Fibroblast of peridontal ligament (primary cell): ENCODE data around the gene CIART.
"Not testable (repeated sequence)": the region's sequence is repeated elsewhere in the genome, so short reads cannot be mapped to it uniquely, and the experiment has no call there.

Source experiments
- DNase-seq: peaks from one replicate; pipeline ENCODE4 v3.0.0-alpha.2; 2010; ENCODE audit errors: extremely low read depth

Gene CIART, protein sequence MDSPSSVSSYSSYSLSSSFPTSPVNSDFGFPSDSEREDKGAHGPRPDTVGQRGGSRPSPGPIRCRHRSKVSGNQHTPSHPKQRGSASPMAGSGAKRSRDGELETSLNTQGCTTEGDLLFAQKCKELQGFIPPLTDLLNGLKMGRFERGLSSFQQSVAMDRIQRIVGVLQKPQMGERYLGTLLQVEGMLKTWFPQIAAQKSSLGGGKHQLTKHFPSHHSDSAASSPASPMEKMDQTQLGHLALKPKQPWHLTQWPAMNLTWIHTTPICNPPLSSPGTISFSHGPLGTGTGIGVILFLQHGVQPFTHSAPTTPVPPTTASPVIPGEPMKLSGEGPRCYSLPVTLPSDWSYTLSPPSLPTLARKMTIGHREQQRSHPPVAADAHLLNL

DNA sequence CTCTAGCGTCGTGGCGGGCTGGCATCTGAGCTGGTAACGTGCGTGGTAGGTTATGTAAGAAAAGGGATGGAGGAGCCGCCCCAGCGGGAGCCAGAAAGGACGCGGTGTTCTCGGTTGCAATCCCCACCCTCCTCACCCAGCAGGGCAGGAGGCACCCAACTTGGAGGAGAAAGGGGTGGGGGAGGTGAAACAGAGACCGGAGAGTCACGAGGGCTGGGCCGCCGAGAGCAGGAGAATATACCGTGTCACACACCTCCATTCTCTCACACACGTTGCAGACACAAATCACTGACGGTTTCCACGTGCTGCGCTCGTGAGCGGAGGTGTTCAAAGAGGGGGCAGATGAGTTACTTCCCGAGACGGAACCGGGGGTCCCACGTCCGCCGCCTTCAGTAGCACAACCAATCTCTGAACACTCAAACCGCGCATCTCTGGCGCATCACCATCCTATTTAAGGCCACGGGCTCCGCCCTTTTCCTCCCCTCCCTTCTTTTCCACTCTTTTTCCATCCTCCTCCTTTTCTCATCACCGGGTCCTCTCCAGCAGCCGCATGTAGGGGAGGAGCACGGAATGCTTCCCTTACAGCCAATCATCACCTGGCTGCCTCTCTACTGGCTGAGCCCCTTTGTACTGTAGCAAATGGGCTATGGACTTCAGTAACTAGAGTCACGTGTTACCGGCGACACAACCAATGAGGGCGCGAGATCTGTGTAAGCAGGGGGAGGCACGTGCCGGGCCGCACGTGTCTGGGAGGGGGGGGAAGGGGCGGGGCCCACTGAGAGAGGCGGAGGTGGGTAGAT, at the start of gene CIART:
Gene CIART, plus strand, starts transcription at position 797 of the 800 bp plus-strand sequence. CDS start 714 bp downstream, outside the sequence.
- peak; percentile 100 for DNase-seq

DNA sequence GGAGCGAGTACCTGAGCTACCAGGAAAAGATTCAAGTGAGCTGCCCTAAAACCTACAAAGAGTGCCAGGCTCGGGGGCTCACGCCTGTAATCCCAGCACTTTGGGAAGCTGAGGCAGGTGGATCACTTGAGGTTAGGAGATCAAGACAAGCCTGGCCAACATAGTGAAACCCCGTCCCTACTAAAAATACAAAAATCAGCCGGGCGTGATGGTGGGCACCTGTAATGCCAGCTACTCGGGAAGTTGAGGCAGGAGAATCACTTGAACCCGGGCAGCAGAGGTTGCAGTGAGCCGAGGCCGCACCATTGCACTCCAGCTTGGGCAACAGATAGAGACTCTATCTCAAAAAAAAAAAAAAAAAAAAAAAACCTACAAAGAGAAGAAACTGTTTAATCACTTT, 49.4 kb upstream of the CIART start:
- DNase-seq = not testable (repeated sequence)

DNA sequence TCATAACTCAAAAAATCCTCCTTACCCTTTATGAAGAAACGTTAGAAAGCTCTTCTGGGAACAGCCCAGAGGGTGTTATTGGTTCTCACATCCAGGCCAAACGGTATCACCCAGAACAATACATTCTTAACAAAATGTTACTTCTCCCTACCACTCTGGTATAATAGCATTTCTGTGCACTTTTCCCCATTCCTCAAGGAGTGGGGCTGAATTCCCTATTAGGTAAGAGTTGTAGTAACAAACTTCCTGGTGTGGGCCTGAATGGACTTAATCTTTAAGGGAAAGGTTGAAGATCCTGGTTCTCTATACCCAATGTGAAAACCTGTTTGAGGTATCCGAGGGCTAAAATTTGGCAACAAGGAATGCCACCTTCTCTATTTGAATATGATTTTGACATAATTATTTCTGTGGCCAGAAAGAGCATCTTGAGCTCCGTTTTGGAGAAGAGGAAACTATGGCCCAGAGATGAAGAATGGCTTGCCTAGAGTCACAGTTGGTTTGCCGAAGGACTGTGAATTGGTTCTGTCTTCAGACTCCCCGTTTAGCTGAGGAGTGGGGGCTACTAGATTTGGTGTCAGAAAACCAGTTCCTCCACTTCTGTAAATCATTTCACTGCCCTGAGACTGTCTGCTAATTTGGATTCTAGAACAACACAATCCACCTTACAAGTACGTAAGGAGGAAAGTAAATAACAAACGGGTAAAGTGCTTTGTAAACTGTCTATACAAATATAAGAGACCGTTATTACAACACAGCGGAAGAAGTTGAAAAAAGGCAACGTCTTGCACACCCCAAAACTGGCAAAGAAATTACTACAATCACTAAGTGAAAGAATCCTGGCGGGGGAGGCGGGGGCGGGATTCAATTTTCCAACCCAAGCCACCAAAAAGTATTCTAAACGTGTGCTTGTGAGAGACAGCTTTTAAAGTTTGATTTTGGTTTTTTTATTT, 48.7 kb upstream of the CIART start:
- peak; percentile 40 for DNase-seq

DNA sequence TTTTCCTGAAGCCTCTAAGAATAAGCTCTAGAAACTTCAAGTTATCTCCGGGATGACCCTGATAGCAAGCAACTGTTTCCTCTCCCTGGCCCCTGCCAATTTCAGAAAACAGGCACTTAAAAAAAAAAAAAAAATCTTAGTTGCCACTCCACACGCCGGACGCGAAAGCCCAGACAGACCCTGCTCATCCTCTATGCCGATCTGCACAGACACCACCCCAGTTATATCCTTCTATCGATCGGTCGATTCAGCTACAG, 48.1 kb upstream of the CIART start:
- DNase-seq = peak; percentile 55

DNA sequence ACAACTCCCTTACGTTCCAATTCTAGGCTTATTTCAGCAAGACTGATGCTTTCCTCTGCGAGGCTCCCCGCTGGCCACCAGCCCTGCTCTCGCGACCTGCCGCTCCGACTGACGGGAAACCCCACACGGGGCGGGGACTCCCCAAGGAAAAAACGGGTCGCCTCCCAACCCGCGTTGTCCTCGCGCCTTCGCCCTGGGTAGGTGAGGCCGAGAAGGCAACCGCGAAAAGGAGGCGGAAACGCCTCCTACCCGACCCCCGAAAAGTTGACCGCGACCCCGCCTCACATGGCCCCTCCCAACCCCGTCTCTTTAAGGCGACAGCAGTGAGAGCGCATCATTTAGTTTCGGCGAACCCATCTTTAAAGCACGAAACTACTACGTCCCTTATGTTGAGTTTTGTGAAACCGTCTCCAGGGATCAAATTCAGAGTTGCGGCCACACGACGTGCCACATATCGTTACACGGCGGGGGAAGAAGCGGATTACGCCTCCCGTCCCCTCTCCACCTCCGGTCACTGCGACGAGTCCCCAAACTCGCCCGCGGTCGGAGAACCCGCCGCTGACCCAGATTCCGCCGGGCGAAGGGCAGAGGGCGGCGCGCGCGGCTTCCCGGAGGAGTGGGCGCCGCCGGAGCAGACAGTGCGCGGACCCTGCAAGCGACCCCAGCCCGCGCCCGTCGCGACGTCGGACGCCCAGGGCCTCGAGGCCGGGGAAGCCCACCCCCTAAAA, 47.6 kb upstream of the CIART start:
- peak; percentile 51 for DNase-seq

DNA sequence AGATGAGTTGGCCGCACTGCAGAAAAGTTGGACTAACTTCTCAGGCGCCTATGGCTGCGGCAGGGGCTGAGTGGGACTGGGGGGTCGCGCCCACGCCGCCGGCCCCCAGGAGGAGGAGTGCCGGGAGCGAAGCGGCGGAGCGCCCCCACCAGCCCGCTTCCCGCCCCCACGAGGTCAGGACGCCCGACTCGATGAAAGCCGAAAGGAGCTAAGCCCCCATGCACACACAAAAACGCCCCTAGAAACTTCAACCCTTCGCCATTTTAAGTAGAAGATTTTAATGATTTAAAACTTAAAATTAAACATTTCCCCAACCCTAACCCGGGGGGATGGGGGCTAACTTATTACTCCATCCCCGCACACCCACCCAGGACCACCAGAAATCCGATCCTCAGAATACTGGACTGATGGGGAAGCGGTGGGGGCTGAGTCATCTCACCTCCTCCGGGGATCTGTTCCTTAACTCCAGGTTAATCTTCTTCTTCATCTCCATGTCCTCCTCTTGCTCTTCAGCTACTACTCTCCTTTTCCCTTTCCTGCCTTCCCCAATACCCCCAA, 47.0 kb upstream of the CIART start:
- DNase-seq = peak; percentile 5

DNA sequence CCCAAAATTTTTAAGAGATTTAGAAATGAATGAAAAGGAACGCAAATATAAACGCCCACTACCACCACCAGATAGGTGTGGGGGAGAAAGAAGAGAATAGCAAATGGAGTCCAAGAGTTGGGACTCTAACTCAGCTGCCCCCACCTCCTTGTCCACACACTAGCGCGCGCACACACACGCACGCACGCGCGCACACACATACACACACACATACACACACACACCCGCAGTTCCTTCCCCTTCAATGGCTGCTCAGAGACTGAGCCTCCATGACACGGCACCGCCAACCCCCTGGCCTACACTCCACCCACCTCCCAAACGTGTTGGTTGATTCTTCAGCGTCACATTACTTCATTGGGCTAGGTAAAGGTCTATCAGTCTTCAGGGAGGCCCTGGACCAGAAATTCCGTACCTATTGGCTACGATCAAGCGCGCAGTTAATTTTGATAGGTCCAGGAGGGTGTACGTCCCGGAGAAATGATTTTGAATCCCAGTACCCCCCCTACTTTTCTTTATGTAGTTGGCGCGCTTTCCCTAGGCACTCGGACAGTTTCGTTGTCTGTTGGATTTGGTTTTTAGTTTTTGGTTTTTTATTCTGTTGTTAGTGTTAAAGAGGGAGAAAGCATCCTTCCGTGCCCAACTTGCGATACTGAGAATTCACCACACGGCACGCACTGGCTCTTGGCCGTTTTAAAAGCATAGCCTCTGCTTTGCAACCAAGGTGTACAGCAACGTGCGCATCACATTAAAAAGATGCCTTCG, 46.3 kb upstream of the CIART start, which contains the start of gene ANP32E:
Gene ANP32E, minus strand, starts transcription at position 261 of the 762 bp plus-strand sequence. CDS start 326 bp downstream, outside the sequence.
- DNase-seq = peak; percentile 100

DNA sequence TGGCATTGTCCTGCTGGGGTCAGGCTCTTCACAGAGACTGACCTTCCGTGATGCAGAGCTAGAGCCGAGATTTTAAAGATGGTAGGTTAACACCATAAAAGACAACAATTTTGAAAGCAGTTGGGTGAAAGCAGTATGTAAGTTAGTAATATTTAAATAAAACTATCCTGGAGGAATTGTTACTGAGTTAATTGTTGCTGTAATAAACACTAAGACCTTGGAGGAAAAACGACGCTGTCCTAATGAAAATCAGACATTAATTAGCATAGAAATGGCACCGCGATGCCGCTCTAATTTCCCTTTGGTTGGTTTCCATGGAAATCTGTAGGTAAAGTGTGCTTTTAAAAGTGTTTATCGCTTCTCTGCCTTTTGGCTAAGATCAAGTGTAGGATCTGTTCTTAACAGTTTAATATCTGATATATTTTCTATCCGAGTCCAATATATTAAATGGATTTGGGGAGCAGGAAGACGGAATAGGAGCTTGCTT, 45.7 kb upstream of the CIART start:
- no peak for DNase-seq

DNA sequence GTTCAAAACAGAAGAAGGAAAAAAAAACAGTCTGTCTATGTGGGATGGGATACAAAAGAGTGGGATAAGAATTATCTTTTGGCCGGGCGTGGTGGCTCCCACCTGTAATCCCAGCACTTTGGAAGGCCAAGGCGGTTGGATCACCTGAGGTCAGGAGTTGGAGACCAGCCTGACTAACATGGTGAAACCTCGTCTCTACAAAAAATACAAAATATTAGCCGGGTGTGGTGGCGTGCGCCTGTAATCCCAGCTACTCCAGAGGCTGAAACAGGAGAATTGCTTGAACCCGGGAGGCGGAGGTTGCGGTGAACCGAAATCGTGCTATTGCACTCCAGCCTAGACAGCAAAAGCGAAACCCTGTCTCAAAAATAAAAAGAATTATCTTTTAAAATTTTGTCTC, 45.2 kb upstream of the CIART start:
- DNase-seq = not testable (repeated sequence)

DNA sequence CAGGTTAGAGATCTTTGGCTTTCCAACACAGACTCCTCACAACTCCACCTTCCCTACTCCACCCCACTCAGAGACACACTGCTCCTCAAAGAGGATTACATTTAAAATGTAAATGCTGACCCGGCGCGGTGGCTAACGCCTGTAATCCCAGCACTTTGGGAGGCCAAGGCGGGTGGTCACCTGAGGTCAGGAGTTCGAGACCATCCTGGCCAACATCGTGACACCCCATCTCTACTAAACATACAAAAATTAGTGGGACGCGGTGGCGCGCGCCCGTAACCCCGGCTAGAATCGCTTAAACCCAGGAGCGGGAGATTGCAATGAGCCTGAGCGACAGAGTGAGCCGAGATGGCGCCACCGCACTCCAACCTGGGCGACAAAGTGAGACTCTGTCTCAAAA, 44.6 kb upstream of the CIART start:
- no peak for DNase-seq

DNA sequence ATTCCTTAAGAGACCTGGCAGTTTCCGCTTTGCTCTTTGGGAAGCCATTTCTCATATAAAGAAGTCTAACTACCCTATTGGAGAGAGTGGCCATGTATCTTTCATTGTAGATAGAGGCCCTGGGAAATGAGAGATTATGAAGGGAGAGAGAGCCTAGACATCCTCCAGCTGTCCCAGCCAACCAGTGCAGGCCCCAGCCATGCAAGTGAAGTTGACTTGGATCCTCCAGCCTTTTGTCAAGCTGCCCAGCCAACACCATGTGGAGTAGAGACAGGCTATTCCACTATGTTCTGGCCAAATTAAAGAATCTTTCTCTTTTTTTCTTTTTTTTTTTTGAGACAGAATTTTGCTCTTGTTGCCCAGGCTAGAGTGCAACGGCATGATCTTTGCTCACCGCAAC, 39.4 kb upstream of the CIART start:
- DNase-seq = no peak

DNA sequence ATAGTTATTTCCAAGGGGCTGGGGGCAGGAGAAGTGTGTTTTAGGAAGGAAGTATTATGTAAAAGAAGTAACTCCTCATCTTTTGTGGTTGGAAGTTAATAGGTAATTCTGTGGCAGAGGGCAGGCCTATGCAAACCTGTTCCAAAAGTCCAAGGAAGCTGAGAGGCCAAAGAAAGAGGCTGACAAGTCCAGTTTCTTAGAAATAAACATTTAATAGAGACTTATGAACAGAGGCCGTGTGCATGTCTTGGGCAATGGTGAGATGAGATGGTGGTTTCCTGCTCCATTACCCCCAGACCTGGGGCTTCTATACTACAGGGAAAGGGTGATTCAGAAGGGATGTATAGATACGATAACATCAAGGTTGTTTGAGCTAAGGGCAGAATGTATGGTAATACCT, 32.4 kb upstream of the CIART start:
- no peak for DNase-seq

DNA sequence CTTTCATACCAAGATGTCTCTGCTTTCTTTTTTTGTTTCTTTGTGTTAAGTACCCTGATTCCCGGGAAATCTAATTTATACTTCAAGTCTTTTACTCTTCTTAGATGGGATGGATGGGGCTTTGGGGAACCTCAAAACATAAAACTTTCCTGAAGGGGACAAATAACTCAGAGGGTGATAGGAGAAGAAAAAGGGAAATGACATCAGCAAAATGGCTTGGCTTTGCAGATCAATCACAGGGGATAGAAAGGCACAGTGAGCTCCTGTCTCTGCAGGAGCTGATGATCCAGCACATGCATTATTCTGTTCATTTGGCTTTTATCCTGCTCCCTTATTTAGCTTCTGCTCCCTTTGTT, 26.2 kb upstream of the CIART start:
- no peak for DNase-seq

DNA sequence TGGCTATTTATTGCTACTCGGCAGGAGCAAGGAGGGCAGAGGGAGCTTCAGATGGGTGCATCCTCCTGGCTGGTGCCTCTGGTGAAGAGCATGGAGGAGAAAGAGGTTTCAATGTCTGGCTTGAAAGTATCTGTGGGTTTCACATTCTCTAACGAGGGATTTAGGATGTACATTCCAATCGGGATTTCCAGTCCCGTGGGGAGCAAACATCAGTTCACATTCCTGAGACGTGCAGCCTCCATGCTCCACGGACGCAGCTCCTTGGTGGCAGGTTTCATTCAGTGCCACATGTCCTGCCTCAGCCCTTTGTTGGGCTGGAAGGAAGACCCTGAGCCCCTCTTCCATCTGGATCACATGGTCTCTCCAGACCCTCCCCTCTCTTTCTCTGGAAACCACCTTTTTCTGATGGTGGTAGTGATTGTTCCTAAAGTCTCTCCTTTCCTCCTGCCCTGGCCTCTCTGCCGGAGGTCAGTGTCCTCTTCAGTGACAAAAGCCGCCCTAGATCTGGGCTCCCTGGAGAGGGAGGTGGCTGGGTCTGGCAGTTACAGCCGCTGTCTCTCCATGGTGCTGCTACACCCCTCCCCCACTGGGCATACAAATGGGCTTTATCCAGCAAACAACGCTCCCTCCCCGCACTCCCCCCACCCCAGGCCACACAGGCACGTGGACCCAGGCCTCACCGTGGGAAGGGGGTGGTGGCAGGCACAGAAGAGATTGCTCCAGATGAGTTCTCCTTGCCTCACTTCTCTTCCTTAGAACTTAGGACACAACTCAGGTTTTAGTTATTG, 25.6 kb upstream of the CIART start:
- DNase-seq = peak; percentile 25

DNA sequence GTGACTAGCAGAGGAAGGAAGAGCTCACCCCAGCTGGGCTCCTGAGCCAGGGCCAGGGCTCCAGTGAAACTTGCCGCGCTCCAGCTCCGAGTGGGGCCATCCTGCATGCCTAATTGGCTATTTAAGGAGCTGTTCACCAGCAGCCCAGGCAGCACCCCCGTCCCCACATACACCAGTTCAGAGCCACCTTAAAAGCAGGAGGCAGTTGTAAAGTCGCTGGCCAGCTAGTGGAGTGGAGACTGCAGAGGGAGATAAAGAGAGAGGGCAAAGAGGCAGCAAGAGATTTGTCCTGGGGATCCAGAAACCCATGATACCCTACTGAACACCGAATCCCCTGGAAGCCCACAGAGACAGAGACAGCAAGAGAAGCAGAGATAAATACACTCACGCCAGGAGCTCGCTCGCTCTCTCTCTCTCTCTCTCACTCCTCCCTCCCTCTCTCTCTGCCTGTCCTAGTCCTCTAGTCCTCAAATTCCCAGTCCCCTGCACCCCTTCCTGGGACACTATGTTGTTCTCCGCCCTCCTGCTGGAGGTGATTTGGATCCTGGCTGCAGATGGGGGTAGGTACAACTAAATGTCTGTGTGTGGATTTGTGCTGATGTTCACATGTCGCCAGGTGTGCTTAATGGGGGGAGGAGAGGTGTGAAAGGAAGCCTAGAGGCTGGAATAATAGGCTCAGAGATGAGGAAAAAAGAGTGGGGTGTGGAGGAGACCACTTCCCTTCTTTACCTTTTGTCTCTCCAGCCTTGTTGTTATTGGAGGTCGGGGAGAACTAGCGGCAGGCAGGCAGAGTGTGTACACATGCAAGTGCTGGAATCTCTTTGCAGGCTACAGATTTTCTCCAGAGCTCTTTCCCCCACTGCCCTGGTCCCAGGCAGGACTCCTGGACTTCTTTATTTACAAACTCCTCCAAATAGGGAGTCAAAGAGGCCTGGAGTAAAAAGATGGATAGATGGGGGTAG, 24.4 kb upstream of the CIART start, which contains the start of gene CA14:
Gene CA14, plus strand, starts transcription at position 151 of the 962 bp plus-strand sequence. Its CDS starts 355 bp downstream, at position 506.
- DNase-seq = peak; percentile 10

DNA sequence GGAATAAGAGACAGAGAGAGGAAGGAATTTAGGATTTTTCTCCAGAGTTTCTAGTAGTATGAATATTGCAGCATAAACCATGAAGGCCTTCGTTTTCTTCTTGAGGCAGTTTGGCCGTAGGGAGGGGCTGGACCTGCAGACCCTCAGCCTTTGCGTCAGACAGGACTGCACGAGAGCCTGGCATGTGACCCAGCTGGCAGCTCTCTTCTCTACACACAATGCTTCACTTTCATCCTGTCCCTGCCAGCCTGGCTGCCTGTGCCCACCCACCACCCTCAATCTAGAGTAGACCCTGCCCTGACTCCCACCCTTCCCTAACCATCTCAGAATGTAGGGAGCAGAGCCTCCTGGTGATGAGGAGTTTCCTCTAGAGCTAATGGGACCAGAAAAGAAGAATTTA, 23.1 kb upstream of the CIART start:
- DNase-seq = no peak

DNA sequence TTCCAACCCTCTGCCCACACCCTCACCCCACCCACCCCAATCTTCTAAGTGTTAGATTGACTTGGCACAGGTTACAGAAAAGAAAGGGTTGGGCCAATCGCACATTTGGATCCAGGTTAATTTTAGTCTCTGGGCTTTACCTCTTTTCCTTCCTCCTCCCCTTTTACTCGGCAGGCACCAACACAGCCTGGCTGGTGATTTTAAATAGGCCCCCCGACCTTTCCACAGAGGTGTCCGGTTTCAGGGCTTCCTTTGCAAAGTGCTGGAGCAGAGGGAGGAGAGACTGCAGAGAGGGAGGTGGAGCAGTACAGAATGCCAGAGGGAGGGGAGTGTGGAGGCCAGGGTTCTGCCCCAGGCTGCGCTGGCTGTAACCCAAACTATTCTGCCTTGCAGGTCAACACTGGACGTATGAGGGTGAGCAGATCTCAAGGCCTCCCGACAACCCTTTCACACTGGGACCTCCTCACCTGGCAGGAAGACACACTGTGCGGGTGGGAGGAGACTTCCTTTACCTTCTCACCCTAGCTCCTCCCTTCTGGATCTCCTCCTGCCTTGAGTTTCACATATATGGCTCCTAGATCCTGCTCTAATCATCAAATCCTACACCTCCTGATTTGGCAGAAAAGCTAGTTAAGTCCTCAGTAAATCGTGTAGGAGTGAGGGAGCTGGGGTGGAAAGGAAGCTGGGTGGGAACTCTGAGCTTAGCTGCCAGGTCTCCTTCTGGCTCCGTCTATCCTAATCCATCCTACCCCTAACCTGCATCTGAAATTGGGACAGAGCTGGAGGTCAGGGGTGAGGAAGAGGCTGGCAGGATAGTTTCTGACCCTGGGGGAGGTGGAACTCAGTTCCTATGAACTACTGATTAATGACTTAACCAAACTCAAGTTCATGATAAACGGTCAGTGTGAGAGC, 22.3 kb upstream of the CIART start:
- peak; percentile 17 for DNase-seq
